Hematopoietic multipotent progenitor cell treated with erythropoietin and hydrocortisone succinate and interleukin-3 and kit ligand, for 4 days (in vitro differentiated cells): ENCODE results near the gene RAB25.
A peak's percentile ranks its signal among the peaks of the same experiment; 100 is the strongest.
"Not testable (repeated sequence)": the region's sequence is repeated elsewhere in the genome, so short reads cannot be mapped to it uniquely, and the experiment has no call there.

ENCODE experiments used
- DNase-seq: peaks from one replicate; pipeline ENCODE4 v3.0.0-alpha.2; 2015

Gene RAB25

GRCh38 chr1:156104065-156104810 is 43.3 kb downstream of the RAB25 start:
- peak; percentile 85 for DNase-seq

GRCh38 chr1:156104861-156105832 is 44.2 kb downstream of the RAB25 start:
- peak; percentile 47 for DNase-seq

- peak; percentile 69 for DNase-seq
These were observed 45.9 kb downstream of the RAB25 start for GRCh38 chr1:156106624-156107488.

- DNase-seq = no peak
These were observed 47.1 kb downstream of the RAB25 start for GRCh38 chr1:156108057-156108456.

GRCh38 chr1:156108664-156109241 is 47.8 kb downstream of the RAB25 start:
- DNase-seq = no peak

- no peak for DNase-seq
These were observed 49.3 kb downstream of the RAB25 start for GRCh38 chr1:156110252-156110651.

GRCh38 chr1:156111355-156111962 is 50.5 kb downstream of the RAB25 start:
- no peak for DNase-seq

- DNase-seq = no peak
These were observed 51.5 kb downstream of the RAB25 start for GRCh38 chr1:156112276-156113137.

- no peak for DNase-seq
These were observed 52.5 kb downstream of the RAB25 start for GRCh38 chr1:156113282-156113950.

- DNase-seq = peak; percentile 98
These were observed 53.4 kb downstream of the RAB25 start, which contains the start of gene LMNA for GRCh38 chr1:156114101-156114918. Gene LMNA, plus strand, starts transcription at chr1:156114711. Its CDS starts 208 bp downstream, at chr1:156114919.

- peak; percentile 70 for DNase-seq
These were observed 54.1 kb downstream of the RAB25 start for GRCh38 chr1:156114919-156115513.

GRCh38 chr1:156115514-156116374 is 54.8 kb downstream of the RAB25 start:
- peak; percentile 71 for DNase-seq

GRCh38 chr1:156116731-156117130 is 55.8 kb downstream of the RAB25 start:
- DNase-seq = not testable (repeated sequence)

GRCh38 chr1:156117414-156118176 is 56.6 kb downstream of the RAB25 start:
- DNase-seq = no peak

GRCh38 chr1:156118177-156118868 is 57.4 kb downstream of the RAB25 start:
- no peak for DNase-seq

- DNase-seq = peak; percentile 75
These were observed 58.7 kb downstream of the RAB25 start for GRCh38 chr1:156119503-156120209.
